Stimulated activated CD4-positive, alpha-beta T cell treated with anti-CD3 and anti-CD28 coated beads, Interleukin-15, amount 100 ng/mL, for 1 hour (primary cell): Measurements from ENCODE around the gene FAAH.

Experiments used
- DNase-seq, 2 donors: peaks; one replicate each; pipeline ENCODE4 v3.0.0-alpha.2; 2020; ENCODE audit warnings: low read depth in 1 of 2, low spot score in 1 of 2

The FAAH gene

DNA sequence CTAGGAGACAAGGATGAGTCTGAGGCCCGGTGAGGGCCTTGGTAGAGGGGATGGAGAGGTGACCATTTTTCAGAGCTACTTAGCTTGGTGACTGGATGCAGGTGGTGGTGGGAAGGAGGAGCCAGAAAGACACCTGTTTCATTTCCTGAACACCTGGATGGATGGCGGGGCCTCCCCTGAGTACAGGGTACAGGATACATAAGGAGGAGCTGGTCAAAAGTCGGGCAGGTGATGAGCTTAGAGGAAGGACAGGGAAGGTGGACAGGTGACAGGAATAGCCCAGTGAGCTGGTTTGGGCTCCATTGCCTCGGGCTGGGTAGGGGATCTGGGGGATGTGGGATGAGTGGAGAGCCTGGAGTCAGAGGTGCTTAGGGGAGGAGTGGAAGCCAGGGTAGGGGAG is 6.3 kb downstream of the FAAH start:
- DNase-seq: no peak

DNA sequence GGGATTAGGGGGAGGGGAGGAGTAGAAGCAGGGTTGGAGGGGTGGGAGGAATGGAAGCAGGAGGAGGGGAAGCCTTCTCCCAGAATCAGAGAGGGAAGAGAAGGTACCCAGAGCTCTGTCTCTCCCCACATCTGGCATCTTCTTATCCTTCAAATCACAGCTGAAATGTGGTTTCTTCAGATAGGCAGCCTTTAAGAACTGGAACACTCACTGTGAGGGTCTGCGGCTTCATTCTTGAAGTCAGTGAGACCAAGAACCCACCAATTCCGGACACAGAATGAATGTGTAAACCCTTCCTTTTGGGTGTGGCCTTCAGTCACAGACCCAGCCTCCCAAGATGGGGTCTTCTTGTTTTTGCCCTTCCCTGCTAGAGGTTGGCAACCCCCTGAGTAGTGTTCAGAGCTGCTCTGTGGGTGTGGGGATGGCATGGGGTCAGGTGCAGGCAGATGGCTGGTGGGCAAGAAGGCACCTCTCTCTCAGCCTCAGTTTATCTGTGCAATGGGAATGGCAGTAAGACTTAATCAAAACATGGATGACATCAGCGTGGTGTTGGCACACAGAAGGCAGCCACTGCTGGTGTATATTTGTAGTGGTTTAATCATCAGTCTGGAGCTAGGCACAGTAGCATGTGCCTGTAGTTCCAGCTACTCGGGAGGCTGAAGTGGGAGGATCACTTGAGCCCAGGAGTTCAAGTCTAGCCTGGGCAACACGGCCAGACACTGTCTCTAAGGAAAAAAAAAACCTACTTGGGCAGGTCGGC is 7.2 kb downstream of the FAAH start:
- no peak for DNase-seq

DNA sequence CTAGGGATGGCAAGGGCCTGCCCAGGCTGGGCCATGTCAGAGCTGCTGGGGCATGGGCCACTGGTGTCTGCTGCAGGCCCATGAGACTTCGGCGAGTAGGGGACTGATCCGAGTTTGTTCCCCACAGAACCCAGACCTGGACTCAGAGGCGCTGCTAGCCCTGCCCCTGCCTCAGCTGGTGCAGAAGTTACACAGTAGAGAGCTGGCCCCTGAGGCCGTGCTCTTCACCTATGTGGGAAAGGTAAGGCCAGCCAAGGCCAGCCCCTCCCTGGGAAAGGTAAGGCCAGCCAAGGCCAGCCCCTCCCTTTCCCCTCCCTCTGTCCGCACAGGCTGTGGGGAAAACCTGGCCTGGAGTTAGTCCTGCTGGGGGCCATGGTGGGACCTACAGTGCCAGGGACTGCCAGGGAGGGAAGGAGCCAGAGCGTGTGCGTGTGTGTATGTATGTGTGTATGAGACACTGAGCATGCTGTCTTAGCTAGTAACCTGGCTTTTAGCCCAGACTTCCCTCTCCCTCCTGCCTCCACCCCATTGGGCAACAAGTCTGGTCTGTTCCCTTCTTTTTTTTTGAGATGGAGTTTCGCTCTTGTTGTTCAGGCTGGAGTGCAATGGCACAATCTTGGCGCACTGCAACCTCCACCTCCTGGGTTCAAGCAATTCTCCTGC is 8.0 kb downstream of the FAAH start:
- DNase-seq: no peak

DNA sequence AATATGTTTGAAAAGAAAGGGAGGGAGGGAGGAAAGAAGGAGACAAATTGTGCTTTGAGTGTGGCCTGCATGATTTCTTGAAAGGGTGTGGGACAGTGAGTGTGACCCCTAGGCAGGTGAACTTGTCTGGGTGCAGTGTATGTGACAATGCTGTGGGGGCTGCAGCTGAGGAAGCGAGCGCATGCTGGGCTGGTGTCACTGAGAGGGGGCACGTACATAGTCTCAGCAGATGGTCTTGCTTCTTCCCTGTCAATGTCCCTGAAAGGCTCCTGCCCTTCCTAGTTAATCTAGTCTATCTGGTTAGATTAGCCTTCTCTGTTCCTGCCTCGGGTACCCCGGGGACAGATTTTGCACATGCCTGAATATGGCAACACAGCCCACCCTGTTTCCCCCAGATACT is 9.8 kb downstream of the FAAH start:
- no peak for DNase-seq

DNA sequence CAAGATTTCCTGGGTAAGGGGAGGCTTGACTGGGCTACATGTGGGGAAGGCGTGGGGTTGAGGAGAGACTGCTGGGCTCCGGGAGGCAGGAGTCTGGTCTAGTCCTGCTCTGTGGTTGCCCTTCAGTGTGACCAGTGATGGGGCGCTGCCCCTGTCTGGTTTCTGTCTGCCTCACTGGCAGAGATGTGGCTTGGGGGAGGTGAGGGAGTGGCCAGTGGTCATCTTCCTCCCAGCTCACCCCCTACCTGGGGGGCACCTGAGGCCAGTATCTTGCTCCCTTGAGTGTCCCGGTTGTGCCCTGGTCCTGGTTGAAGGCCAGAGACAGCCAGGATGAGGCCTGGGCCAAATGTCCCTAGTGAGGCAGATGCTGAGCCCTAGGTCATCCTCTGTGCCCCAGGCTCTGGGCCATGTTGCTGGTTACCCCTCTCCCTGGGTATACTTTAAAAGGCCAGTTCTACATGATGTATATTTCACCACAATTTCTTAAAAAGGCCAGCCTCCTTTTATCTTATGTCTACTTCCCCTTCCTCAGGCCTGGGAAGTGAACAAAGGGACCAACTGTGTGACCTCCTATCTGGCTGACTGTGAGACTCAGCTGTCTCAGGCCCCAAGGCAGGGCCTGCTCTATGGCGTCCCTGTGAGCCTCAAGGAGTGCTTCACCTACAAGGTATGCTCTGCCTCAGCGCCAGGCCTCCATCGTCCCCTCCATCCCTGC is 10.5 kb downstream of the FAAH start:
- DNase-seq: no peak

DNA sequence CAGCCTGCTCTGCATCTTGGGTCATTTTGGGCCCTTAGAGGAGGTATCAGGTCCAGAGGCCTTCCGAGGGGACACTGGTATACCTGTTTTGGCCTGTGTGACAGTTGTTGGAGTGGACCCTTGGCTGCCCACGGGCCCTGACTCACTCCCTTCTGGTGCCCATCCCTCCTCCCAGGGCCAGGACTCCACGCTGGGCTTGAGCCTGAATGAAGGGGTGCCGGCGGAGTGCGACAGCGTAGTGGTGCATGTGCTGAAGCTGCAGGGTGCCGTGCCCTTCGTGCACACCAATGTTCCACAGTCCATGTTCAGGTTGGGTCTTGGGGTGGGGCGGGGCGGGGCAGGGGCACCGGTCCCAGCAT is 11.1 kb downstream of the FAAH start:
- DNase-seq: no peak

DNA sequence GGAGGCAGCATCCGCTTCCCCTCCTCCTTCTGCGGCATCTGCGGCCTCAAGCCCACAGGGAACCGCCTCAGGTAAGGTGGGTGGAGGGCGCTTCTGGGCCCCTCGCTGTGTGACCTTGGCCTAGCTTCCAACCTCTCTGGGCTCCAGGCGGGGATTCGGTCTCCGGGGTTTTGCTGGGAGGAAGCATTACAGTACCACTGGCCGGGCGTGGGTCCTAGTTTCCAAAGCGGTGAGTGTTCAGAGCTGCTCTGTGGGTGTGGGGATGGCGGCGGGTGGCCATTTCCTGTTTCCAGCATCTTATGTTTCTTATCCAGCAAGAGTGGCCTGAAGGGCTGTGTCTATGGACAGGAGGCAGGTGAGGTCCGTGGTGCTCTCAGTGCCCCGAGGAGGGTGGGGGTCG is 11.6 kb downstream of the FAAH start:
- DNase-seq: no peak

DNA sequence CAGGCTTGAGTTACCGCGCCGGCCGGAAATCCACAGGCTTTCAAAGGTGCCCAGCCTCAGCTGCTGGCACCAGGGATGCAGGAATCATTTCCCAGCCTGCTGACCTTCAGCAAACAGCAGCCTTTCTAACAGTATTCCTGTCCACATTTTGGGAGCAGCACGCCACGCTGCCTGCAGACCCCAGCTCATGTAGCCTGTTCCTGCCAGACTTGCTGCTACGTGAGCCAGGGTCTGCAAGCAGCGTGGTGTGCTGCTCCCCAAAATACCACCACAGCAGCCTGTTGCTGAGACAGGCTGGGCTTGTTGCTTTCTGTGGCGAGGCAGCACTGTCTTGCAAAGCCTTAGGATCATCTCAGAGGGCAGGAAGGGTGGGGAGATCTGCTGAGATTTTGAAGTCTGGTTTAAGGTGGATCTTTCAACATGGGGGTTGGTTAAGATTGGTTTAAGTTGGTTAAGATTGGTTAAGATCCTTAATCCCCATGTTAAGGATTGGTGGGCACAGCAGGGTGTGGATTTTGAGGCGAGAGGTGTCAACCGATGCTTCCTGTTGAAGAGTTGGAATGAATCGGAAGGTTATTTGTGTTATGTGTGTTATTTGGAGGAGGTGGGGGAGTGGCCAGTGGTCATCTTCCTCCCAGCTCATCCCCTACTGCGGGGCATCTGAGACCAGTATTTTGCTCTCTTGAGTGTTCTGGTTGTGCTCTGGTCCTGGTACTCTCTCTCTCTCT is 12.9 kb downstream of the FAAH start:
- no peak for DNase-seq

DNA sequence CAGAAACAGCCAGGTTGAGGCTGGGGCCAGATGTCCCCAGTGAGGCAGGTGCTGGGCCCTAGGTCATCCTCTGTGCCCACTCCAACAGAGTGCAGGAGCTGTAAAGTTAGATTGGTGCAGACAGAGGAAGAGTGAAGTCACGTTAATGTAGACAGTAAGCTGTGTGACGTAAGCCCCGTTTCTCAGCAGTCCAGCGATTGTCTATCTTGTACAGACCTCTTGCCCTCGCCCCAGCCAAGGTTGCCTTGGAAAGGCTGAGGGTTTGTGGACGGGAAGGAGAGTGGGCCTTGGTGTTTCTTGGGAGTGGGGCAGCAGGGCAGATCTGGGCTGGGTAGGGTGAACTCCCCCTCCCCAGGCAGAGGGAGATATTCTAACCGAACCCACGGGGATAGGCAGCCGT is 13.5 kb downstream of the FAAH start:
- DNase-seq: no peak

DNA sequence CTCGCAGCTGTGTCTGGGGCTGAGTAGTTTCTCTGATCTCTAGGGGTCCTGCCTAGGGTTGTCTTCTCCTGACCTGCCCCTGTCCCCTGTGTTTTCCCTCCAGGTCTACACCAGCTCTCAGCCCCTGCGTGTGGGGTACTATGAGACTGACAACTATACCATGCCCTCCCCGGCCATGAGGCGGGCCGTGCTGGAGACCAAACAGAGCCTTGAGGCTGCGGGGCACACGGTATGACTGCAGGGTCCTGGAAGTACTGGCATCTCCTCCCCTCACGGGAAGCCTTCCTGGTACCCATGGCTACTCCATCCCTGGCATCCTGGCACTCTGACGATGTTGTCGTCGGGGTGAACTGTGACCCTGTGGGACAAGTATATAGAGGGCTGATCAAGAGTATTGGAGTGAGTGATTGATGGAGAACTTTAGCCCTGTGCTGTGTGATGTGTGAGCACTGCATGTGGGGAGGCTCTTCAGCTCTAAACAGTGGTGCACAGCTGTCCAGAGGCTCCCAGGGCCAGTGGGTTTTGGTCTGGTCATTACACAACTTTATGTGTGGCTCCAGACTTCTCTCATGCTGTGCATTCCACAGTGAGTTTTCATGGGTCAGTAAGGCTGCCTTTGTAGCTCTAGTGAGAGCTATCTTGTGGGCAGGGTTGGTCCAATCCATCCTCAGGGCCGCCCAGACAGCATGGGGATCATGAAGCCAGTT is 14.4 kb downstream of the FAAH start:
- no peak for DNase-seq

DNA sequence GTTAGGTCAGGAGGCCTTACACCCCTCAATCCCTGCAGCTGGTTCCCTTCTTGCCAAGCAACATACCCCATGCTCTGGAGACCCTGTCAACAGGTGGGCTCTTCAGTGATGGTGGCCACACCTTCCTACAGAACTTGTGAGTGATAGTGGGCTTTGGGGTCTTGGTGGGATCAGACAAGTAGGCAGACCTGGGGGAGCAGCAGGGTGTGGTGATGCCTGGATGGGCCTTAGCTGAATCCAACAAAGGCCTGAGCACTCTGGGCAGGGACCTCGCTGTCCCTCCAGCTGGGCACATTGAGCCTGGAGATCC is 14.9 kb downstream of the FAAH start:
- no peak for DNase-seq

DNA sequence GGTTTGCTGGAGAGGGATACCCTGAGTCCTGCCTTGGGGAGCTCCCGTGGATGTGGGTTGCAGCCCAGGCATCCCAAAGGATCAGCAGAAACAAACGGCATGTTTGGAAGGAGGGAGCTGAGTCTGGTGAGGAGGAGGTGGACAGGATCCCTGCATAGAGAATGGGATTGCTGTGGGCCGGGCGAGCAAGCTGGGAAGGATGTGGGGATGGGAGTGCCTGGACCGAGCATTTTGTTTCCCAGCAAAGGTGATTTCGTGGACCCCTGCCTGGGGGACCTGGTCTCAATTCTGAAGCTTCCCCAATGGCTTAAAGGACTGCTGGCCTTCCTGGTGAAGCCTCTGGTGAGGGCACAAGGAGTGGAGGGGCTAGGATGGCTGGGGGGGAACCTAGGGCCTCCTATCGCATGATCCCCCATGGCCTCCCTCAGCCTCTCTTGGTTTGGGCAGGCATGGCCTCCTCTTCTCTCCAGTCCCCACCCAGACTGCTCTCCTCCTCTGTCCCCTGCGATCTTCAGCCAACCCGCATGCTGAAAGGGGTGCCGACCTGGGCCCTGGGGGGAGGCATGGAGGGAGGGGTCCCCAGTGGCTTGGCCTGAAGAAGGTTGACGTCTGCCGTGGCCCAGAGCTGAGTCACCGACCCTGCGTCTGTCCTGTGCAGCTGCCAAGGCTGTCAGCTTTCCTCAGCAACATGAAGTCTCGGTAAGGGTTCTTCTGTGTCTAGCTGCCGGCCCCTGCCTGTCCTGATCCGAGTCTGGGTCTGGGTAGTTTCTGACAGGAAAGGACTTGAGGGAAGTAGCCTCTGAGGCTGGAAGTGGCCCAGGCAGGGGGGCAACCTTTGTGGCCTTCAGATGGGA is 16.3 kb downstream of the FAAH start:
- DNase-seq: no peak

DNA sequence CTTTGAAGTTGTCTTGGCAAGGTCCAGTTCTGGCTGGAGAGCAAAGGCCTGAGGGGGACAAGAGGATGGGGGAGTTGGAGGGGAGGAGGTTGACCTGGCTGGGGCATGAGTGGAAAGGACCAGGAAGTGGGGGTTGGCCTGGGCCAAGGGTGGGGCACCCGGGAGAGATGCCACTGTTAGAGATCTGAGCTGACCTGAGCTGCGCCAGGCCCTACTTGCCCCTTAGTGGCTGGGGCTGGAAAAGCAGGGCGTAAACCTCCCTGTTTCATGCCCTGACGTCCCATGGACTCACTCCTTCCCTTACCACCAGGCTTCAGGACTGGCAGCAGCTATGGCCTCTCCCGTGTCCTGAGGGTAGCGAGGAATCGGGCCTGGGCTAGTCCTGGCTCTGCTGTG is 16.9 kb downstream of the FAAH start:
- no peak for DNase-seq

DNA sequence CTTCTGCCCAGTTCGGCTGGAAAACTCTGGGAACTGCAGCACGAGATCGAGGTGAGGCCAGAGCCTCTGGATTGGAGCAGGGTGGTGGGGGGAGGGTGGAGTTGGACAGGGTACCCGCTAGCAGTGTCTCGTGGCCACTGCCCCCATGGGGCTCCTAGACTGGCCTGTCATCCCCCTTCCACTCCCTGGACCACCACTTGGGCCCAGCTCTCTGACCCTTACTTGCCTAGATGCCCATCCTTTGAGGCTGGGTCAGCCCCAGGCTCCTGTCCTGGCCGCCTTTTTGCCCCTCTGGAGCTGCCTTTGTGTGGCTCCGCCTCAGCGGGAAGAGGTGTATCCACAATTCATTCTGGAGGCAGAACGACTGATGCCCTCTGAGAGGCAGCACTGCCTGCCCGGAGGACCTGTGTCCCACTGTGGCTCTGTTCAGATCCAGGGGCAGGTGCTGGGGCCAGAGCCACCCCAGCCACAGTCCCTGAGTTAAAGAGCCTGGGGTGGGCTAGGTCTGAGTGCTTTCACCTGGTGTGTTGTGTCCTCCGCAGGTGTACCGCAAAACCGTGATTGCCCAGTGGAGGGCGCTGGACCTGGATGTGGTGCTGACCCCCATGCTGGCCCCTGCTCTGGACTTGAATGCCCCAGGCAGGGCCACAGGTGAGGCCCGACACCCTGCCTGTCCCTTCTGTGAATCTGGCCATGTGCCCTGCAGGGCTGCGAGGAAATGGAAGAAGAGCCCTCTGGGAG is 17.7 kb downstream of the FAAH start:
- no peak for DNase-seq

DNA sequence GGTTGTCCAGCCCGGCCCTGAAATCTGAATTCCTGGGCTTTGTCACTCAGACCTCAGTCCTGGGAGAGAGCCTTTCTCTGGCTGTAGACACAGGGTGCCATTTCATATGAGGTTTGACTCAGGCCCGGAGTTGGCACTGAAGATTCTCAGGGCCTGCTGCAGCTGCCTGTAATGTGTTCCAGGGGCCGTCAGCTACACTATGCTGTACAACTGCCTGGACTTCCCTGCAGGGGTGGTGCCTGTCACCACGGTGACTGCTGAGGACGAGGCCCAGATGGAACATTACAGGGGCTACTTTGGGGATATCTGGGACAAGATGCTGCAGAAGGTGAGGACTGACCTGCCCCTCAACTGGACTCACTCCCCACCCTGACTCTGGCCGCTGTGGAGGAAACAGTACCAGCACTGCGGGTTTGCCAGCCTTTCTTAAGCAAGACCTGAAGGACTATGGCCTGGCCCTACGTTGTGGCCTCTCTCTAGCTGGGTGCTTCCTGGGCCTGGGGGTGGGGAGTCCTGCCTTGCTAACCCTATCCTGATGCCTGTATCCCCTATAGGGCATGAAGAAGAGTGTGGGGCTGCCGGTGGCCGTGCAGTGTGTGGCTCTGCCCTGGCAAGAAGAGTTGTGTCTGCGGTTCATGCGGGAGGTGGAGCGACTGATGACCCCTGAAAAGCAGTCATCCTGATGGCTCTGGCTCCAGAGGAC is 18.9 kb downstream of the FAAH start:
- DNase-seq: no peak

DNA sequence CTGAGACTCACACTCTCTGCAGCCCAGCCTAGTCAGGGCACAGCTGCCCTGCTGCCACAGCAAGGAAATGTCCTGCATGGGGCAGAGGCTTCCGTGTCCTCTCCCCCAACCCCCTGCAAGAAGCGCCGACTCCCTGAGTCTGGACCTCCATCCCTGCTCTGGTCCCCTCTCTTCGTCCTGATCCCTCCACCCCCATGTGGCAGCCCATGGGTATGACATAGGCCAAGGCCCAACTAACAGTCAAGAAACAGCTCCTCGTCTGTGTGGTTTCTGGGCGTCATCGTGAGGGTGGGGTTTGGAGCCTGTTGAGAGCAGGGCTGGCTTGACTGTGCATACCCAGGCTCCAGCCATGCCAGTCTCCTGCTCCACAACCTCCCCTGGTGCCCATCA is 19.5 kb downstream of the FAAH start:
- no peak for DNase-seq

DNA sequence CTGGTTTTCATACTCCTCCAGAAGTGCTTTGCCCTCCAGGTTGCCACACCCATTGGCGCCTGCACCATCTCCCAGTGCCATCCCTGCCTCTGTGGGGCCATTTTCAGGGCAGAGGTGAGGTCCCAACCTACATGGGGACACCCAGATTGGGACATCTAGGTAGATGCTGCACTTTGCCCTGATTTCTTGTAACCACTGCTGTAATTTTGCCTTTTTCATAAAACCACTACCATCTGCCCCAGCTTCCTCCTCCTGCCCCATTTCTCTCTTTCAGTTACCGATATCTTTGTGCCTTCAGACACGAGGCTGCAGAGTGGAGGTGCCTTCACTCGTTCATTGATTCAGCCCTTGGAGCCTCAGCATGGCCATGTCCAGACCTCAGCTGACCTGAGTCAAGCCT is 21.4 kb downstream of the FAAH start:
- no peak for DNase-seq

DNA sequence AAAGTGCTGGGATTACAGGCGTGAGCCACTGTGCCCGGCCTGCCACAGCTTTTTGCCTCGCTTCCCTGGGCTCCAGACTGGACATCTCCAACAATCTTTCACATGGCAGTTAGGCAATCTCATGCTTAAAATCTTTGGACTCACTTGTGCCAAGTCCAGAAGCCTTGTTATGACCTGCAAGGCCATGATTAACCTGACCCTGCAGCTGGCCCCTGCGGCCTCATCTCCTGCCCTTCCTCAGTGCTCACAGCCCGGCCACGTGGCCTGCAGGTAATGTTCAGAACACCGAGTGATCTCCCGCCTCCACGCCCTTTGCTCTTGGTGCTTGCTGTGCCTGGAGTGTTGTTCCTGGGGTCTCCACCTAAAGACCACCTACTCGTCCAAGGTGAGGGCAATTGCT is 24.9 kb downstream of the FAAH start:
- no peak for DNase-seq

DNA sequence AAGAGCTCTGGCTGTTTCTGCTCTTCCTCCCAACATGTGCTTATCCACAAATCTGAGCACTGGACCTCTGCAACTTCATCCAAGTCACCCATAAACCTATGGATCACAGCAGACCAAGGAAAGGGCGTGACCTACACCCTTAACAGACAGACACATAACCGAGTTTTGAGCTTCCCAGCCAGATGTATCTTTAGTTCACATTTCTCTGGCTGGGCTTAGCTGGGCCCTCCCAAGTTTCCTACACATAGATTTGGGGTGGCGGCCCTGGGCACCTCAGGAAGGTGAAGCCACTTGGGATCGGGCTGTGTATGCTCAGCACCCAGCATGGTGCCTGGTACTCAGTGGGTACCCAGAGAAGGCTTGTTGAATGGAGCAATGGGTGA is 26.4 kb downstream of the FAAH start:
- DNase-seq: no peak
